GM12878 (cell line): ENCODE measurements around the gene CORO7. TPM values are rescaled to one million over a fixed set of nuclear protein-coding genes. Genes with fewer than 3 reads are reported as not detected.

Experiments used
- ATAC-seq: fragments of 200-7000 bp; cut with Tn5 transposase; 3 replicates; pipeline ENCODE4 v1.9.1; 2020; ENCODE audit warnings: mild to moderate bottlenecking, moderate library complexity
- BruUV-seq: library from RNA; stranded (reverse); fragments of 400-500 nt; replicated peaks from 2 replicates; lab custom pipeline; 2021; lab: Mats Ljungman, UMichigan
- CTCF ChIA-PET: fragments of 300-600 bp; sonication (Branson Sonifier 250); formaldehyde crosslinking; extraction: SDS; loops from one replicate; lab custom pipeline; 2021; ENCODE audit warnings: inconsistent platforms; lab: Yijun Ruan, JAX
- POLR2A ChIA-PET: fragments of 350-600 bp; formaldehyde crosslinking; extraction: SDS; loops from one replicate; lab custom pipeline; 2021; ENCODE audit warnings: inconsistent platforms; lab: Charles Lee
- RAD21 ChIA-PET: fragments of 300-600 bp; sonication (Branson Sonifier 250); formaldehyde crosslinking; loops from one replicate; lab custom pipeline; 2023; ENCODE audit warnings: antibody characterized with exemption; ENCODE audit not compliant: unreplicated experiment; lab: Charles Lee
- SMC1A ChIA-PET: fragments of 300-600 bp; sonication (Branson Sonifier 250); formaldehyde crosslinking; loops from one replicate; lab custom pipeline; 2023; ENCODE audit not compliant: unreplicated experiment, uncharacterized antibody; lab: Charles Lee
- DNase-seq: peaks from one replicate; pipeline ENCODE4 v3.0.0-alpha.2; 2011; ENCODE audit warnings: low read depth, low spot score
- FAIRE-seq: peaks from 3 replicates; lab custom pipeline; 2011; peaks lifted over from hg19 to GRCh38; lab: Jason Lieb, UNC
- H2AFZ ChIP-seq: 2 replicates; pipeline ENCODE4 v1.6.0; 2011; ENCODE audit warnings: low read depth, low read length, control low read depth; ENCODE audit not compliant: control insufficient read depth
- H3K27ac ChIP-seq: 2 replicates; pipeline ENCODE4 v1.5.1; 2011; ENCODE audit warnings: control low read depth; ENCODE audit not compliant: control insufficient read depth, insufficient read depth
- H3K27me3 ChIP-seq, 2 experiments: replicated peaks in 1 of 2; 2 replicates each; pipeline versions ENCODE4 v1.6.0 to v1.6.1; 2011; ENCODE audit warnings: low read length in 1 of 2; ENCODE audit not compliant: control insufficient read depth in 2 of 2, insufficient read depth in 2 of 2
- H3K36me3 ChIP-seq, 2 experiments: 2 replicates each; pipeline ENCODE4 v1.5.1; 2011; ENCODE audit warnings: low read length in 1 of 2; ENCODE audit not compliant: control insufficient read depth in 2 of 2, insufficient read depth in 2 of 2
- H3K4me1 ChIP-seq: 2 replicates; pipeline ENCODE4 v1.6.1; 2011; ENCODE audit warnings: mild to moderate bottlenecking, low read length, moderate library complexity, mixed read lengths; ENCODE audit not compliant: control insufficient read depth, insufficient read depth
- H3K4me2 ChIP-seq: 2 replicates; pipeline ENCODE4 v1.6.0; 2011; ENCODE audit warnings: control low read depth; ENCODE audit not compliant: control insufficient read depth, insufficient read depth
- H3K4me3 ChIP-seq: fragments of 200-600 bp; sonication (generic); 2 replicates; pipeline ENCODE4 v1.5.1; 2016
- H3K79me2 ChIP-seq: 2 replicates; pipeline ENCODE4 v1.6.0; 2011; ENCODE audit warnings: low read length; ENCODE audit not compliant: control insufficient read depth, insufficient read depth
- H3K9ac ChIP-seq: 2 replicates; pipeline ENCODE4 v1.8.0; 2011; ENCODE audit warnings: low read length, control low read depth, mixed read lengths; ENCODE audit not compliant: control insufficient read depth, insufficient read depth
- H3K9me3 ChIP-seq: replicated peaks from 3 replicates; pipeline ENCODE4 v1.5.1; 2011; ENCODE audit warnings: mild to moderate bottlenecking, low read length; ENCODE audit not compliant: control insufficient read depth, insufficient read depth
- H4K20me1 ChIP-seq: 2 replicates; pipeline ENCODE4 v1.6.0; 2011; ENCODE audit not compliant: control insufficient read depth, insufficient read depth
- CHD2 ChIP-seq: IDR thresholded peaks from 2 replicates; pipeline ENCODE4 v1.6.1; 2011; ENCODE audit warnings: low read depth, low read length, improper control_type of control experiment, borderline replicate concordance
- FOS ChIP-seq: IDR thresholded peaks from 3 replicates; pipeline ENCODE4 v1.6.1; 2011; ENCODE audit warnings: borderline replicate concordance; ENCODE audit not compliant: insufficient read length; ENCODE audit errors: extremely low read depth
- LARP7 ChIP-seq: fragments of 450-650 bp; IDR thresholded peaks from 2 replicates; pipeline ENCODE4 v1.6.1; 2017; ENCODE audit warnings: mild to moderate bottlenecking
- PKNOX1 ChIP-seq: fragments of 450-650 bp; IDR thresholded peaks from 2 replicates; pipeline ENCODE4 v1.6.1; 2016; ENCODE audit warnings: mild to moderate bottlenecking
- POLR2A ChIP-seq: IDR thresholded peaks from 2 replicates; pipeline ENCODE4 v1.6.1; 2011; ENCODE audit warnings: low read depth, mild to moderate bottlenecking, low read length
- SMC3 ChIP-seq: IDR thresholded peaks from 2 replicates; pipeline ENCODE4 v1.6.1; 2011; ENCODE audit warnings: low read length, improper control_type of control experiment, borderline replicate concordance
- SREBF1 ChIP-seq: IDR thresholded peaks from 2 replicates; pipeline ENCODE4 v1.6.1; 2012; ENCODE audit warnings: mild to moderate bottlenecking, low read length
- STAT3 ChIP-seq: IDR thresholded peaks from 2 replicates; pipeline ENCODE4 v1.6.1; 2011; ENCODE audit warnings: low read depth, low read length, improper control_type of control experiment
- ZNF217 ChIP-seq: fragments of 450-650 bp; IDR thresholded peaks from 2 replicates; pipeline ENCODE4 v1.6.1; 2017; ENCODE audit warnings: antibody characterized with exemption, mild to moderate bottlenecking
- WGBS: methylation state at CpG from one replicate; pipeline ENCODE4 v1.1.6; 2016; ENCODE audit warnings: low lambda C conversion rate; ENCODE audit not compliant: insufficient replicate concordance, insufficient coverage; ENCODE audit errors: missing lambda C conversion rate; 5-methylcytosine and 5-hydroxymethylcytosine counted together
- in situ Hi-C: fragments of 300-500 bp; cut with MboI; formaldehyde crosslinking; loops from 9 replicates; pipeline ENCODE4 v1.14.3; 2018; ENCODE audit warnings: mixed read lengths
- intact Hi-C: fragments of 100-400 bp; cut with micrococcal nuclease; formaldehyde crosslinking; loops from one replicate; pipeline ENCODE4 v1.14.2; 2022; ENCODE audit not compliant: unreplicated experiment
- polyA plus RNA-seq, 11 experiments: library from polyadenylated mRNA; depleted of rRNA in 4 of 11; unstranded in 6 of 11; stranded (reverse) in 5 of 11; fragments of >200 nt; fragmentation: Nextera tagmentation in 4 of 11; fragmentation: Illumina TruSeq in 1 of 11; extraction: Ambion mirVana in 4 of 11; extraction: Trizol in 1 of 11; gene quantifications; 1 replicate in 1 of 11; 2 replicates in 10 of 11; pipeline versions ENCODE4 v1.2.1 to v1.2.3, GENCODE V29; 2011 to 2016; ENCODE audit warnings: inconsistent platforms in 2 of 11, missing spikeins in 2 of 11, low read depth in 1 of 11
- total RNA-seq, 4 experiments: library from RNA; depleted of rRNA in 3 of 4; stranded (reverse); fragments of >200 nt in 3 of 4; fragmentation: Illumina TruSeq in 1 of 4; extraction: Trizol in 1 of 4; gene quantifications; 2 replicates each; pipeline versions ENCODE4 v1.2.1 to v1.2.3, GENCODE V29; 2013 to 2021

CORO7 gene
- total and polyA plus RNA-seq, 10 of the 15 experiments (the other 5 are each of a cell fraction or from before 2014, with no cell fraction given), result 0.64 to 89.2 (median 43.7) TPM

DNA sequence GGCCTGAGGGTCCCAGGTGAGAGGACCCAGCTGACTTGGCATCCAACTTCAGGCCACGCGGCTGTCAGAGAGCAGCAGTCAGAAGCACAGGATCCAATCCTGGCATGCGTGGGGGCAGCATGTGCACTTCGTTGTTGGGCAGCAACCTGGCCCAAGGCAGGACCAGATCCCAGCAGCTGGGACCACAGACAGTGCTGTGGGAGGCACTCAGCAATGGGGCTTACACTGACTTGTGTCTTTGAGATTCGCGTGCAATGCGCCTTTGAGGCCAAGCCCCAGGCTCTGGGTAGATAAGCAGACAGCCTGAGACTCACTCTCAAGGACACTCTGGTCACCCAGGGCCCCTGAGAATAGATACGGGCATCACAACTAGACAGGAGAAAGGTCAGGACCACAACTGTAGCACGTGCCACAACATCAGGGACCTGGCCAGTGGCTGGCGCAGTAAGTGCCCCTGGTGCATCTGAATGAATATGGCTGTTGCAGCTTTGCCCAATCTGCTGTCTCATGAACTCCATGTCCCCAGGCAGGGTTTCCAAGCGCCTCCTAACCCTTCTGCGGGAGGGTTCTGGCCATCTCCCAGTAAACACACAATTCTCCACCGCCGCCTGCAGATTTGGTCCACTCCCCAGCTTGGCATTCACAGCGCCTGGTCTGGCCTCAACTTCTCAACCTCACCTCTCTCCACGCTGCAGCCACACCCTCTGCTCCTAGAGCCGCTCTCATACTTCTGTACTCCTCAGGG, 68.5 kb downstream of the CORO7 start:
- TSS peak; percentile 43 for BruUV-seq
- no peak for DNase-seq
- ChIA-PET CTCF (interaction anchor here (0.5 to 2.6 kb wide), 2 partner anchors 55 to 183 kb away, joined by 3 to 11 read pairs; no protein-coding TSS in a partner anchor), SMC1A (no interaction called here), RAD21 (no interaction called here), POLR2A (interaction anchor here (0.6 kb wide), 1 partner anchor 1946 kb away, joined by 4 read pairs; no protein-coding TSS in a partner anchor)
- FAIRE-seq, result no peak
- ATAC-seq, result no peak
- Histone ChIP-seq H3K36me3 (peaks cover 1 to 3% of the 10 kb centered on the region in 2 experiments; a peak in 3 of 4 replicates), H3K4me3 (no peak overlapping the region), H3K27me3 (no peaks in the 10 kb centered on the region), H2AFZ (no peak overlapping the region), H3K9ac (no peak overlapping the region), H3K9me3 (no peaks in the 10 kb centered on the region), H3K27ac (no peak overlapping the region), H4K20me1 (peaks cover 6% of the 10 kb centered on the region; the same call in 1 of the 2 replicates), H3K4me1 (no peaks in the 10 kb centered on the region), H3K4me2 (0 out of 2 replicates have a peak overlapping the region, but pooled peaks have one; percentile 25), H3K79me2 (peaks cover 28% of the 10 kb centered on the region)
- 98% methylated on average over 17 of the region's 17 CpGs for WGBS
- intact Hi-C loops, result no loop called here
- no peak for TF ChIP-seq PKNOX1
- no peak for TF ChIP-seq SMC3
- TF ChIP-seq LARP7, result no peak
- TF ChIP-seq SREBF1, result no peak
- 0 out of 2 replicates have a peak, but pooled peaks have one; percentile 38 for TF ChIP-seq POLR2A
- TF ChIP-seq FOS, result no peak
- no peak for TF ChIP-seq STAT3
- TF ChIP-seq CHD2, result no peak
- no peak for TF ChIP-seq ZNF217
- in situ Hi-C loops, result no loop called here
